Activated CD4-positive, alpha-beta T cell treated with anti-CD3 and anti-CD28 coated beads, Interleukin-2, amount 10 ng/mL, durations not matched to agents 7 days and 5 days (primary cell): Measurements from ENCODE around the gene PRDM12. TPM values are rescaled to one million over a fixed set of nuclear protein-coding genes. Genes with fewer than 3 reads are reported as not detected.

Experiments
- CTCF ChIA-PET: fragments of 350-600 bp; sonication (Branson Sonifier 250); formaldehyde crosslinking; loops from one replicate; lab custom pipeline; 2021; ENCODE audit warnings: antibody characterized with exemption; lab: Charles Lee
- POLR2A ChIA-PET: fragments of 350-600 bp; sonication (Branson Sonifier 250); formaldehyde crosslinking; loops from one replicate; lab custom pipeline; 2021; ENCODE audit warnings: antibody characterized with exemption; lab: Charles Lee
- DNase-seq: peaks from one replicate; pipeline ENCODE4 v3.0.0-alpha.2; 2020
- H3K27ac Mint-ChIP-seq: one replicate; pipeline ENCODE4 v1.8.0; 2021; ENCODE audit warnings: mild to moderate bottlenecking, moderate library complexity, mixed read lengths
- H3K27me3 Mint-ChIP-seq: one replicate; pipeline ENCODE4 v1.8.0; 2021; ENCODE audit warnings: mixed read lengths
- H3K36me3 Mint-ChIP-seq: one replicate; pipeline ENCODE4 v1.8.0; 2021; ENCODE audit warnings: low read depth, mixed read lengths
- H3K4me1 Mint-ChIP-seq: one replicate; pipeline ENCODE4 v1.8.0; 2021; ENCODE audit warnings: mixed read lengths
- H3K4me3 Mint-ChIP-seq: one replicate; pipeline ENCODE4 v1.8.0; 2021; ENCODE audit warnings: mild to moderate bottlenecking, moderate library complexity, mixed read lengths
- H3K9me3 Mint-ChIP-seq: one replicate; pipeline ENCODE4 v1.8.0; 2021; ENCODE audit warnings: mixed read lengths
- total RNA-seq, 2 experiments: library from RNA; stranded (reverse); gene quantifications; one replicate each; pipeline ENCODE4 v1.2.3, GENCODE V29; 2021

Gene PRDM12
- total RNA-seq, 2 experiments from 2014 or later = not detected

GRCh38 chr9:130692321-130692720 is 27.9 kb downstream of the PRDM12 start:
- Mint-ChIP-seq H3K36me3 (peaks cover 27% of the 10 kb centered on the region), H3K4me3 (no peak overlapping the region), H3K4me1 (peaks cover 60% of the 10 kb centered on the region), H3K9me3 (peaks cover 2% of the 10 kb centered on the region), H3K27me3 (peaks cover 3% of the 10 kb centered on the region), H3K27ac (peak overlapping the region; percentile 58)
- POLR2A ChIA-PET = no interaction called here
- no peak for DNase-seq
- CTCF ChIA-PET = interaction anchor here (1.3 to 2.2 kb wide), 3 partner anchors 9 to 14 kb away, joined by 5 to 10 read pairs (median 7); no protein-coding TSS in a partner anchor

GRCh38 chr9:130693101-130693425 is 28.7 kb downstream of the PRDM12 start:
- peaks cover 2% of the 10 kb centered on the region for H3K9me3 Mint-ChIP-seq
- peak overlapping the region; percentile 95 for H3K27ac Mint-ChIP-seq
- H3K27me3 Mint-ChIP-seq = no peaks in the 10 kb centered on the region
- CTCF ChIA-PET = interaction anchor here (1.3 to 2.2 kb wide), 3 partner anchors 8 to 14 kb away, joined by 5 to 10 read pairs (median 7); no protein-coding TSS in a partner anchor
- peaks cover 56% of the 10 kb centered on the region for H3K4me1 Mint-ChIP-seq
- peak overlapping the region; percentile 94 for H3K4me3 Mint-ChIP-seq
- POLR2A ChIA-PET = interaction anchor here (0.6 kb wide), 1 partner anchor 146 kb away, joined by 9 read pairs; no protein-coding TSS in a partner anchor
- no peak for DNase-seq
- H3K36me3 Mint-ChIP-seq = peaks cover 32% of the 10 kb centered on the region

- H3K9me3 Mint-ChIP-seq = peaks cover 2% of the 10 kb centered on the region
- peak; percentile 99 for DNase-seq
- peaks cover 57% of the 10 kb centered on the region for H3K4me1 Mint-ChIP-seq
- peak within 1 kb of the TSS; percentile 95 for H3K27ac Mint-ChIP-seq
- ChIA-PET POLR2A (interaction anchor here (0.6 kb wide), 1 partner anchor 145 kb away, joined by 9 read pairs; no protein-coding TSS in a partner anchor), CTCF (interaction anchor here (1.3 to 2.2 kb wide), 3 partner anchors 7 to 13 kb away, joined by 5 to 10 read pairs (median 7); no protein-coding TSS in a partner anchor)
- no peaks in the 10 kb centered on the region for H3K27me3 Mint-ChIP-seq
- H3K36me3 Mint-ChIP-seq = peaks cover 36% of the 10 kb centered on the region
- H3K4me3 Mint-ChIP-seq = peak within 1 kb of the TSS; percentile 94
Measured at GRCh38 chr9:130693426-130694191, 29.2 kb downstream of the PRDM12 start, which contains the start of gene EXOSC2. Gene EXOSC2 (plus strand): TSS chr9:130693780. CDS start chr9:130693792, 12 bp downstream.

- H3K27ac Mint-ChIP-seq = peak overlapping the region; percentile 95
- ChIA-PET CTCF (interaction anchor here (1.5 kb wide), 1 partner anchor 12 kb away, joined by 7 read pairs; no protein-coding TSS in a partner anchor), POLR2A (no interaction called here)
- H3K4me1 Mint-ChIP-seq = peaks cover 63% of the 10 kb centered on the region
- DNase-seq = peak; percentile 16
- peaks cover 2% of the 10 kb centered on the region for H3K9me3 Mint-ChIP-seq
- H3K27me3 Mint-ChIP-seq = no peaks in the 10 kb centered on the region
- H3K36me3 Mint-ChIP-seq = peaks cover 42% of the 10 kb centered on the region
- peak overlapping the region; percentile 94 for H3K4me3 Mint-ChIP-seq
Measured at GRCh38 chr9:130694205-130694604, 29.8 kb downstream of the PRDM12 start.

- H3K4me1 Mint-ChIP-seq = peaks cover 54% of the 10 kb centered on the region
- POLR2A ChIA-PET = interaction anchor here (0.6 kb wide), 2 partner anchors 13 to 350 kb away, joined by 3 to 9 read pairs; no protein-coding TSS in a partner anchor
- H3K27me3 Mint-ChIP-seq = no peaks in the 10 kb centered on the region
- peaks cover 2% of the 10 kb centered on the region for H3K9me3 Mint-ChIP-seq
- peak overlapping the region; percentile 13 for H3K27ac Mint-ChIP-seq
- no peak for DNase-seq
- H3K36me3 Mint-ChIP-seq = peaks cover 46% of the 10 kb centered on the region
- CTCF ChIA-PET = no interaction called here
- H3K4me3 Mint-ChIP-seq = no peak overlapping the region
Measured at GRCh38 chr9:130696139-130696650, 31.8 kb downstream of the PRDM12 start.

GRCh38 chr9:130696996-130697395 is 32.6 kb downstream of the PRDM12 start:
- ChIA-PET POLR2A (interaction anchor here (0.6 kb wide), 1 partner anchor 350 kb away, joined by 9 read pairs; no protein-coding TSS in a partner anchor), CTCF (no interaction called here)
- H3K36me3 Mint-ChIP-seq = peaks cover 47% of the 10 kb centered on the region
- H3K4me3 Mint-ChIP-seq = no peak overlapping the region
- H3K4me1 Mint-ChIP-seq = peaks cover 54% of the 10 kb centered on the region
- H3K27me3 Mint-ChIP-seq = no peaks in the 10 kb centered on the region
- no peak overlapping the region for H3K27ac Mint-ChIP-seq
- DNase-seq = no peak
- H3K9me3 Mint-ChIP-seq = peaks cover 2% of the 10 kb centered on the region

- CTCF ChIA-PET = interaction anchor here (1.1 kb wide), 1 partner anchor 15 kb away, joined by 3 read pairs; no protein-coding TSS in a partner anchor
- Mint-ChIP-seq H3K4me3 (no peak overlapping the region), H3K27me3 (no peaks in the 10 kb centered on the region), H3K27ac (no peak overlapping the region), H3K4me1 (peaks cover 45% of the 10 kb centered on the region), H3K9me3 (no peaks in the 10 kb centered on the region), H3K36me3 (peaks cover 56% of the 10 kb centered on the region)
- POLR2A ChIA-PET = no interaction called here
- DNase-seq = no peak
Measured at GRCh38 chr9:130698514-130698913, 34.1 kb downstream of the PRDM12 start.

GRCh38 chr9:130699047-130699446 is 34.7 kb downstream of the PRDM12 start:
- Mint-ChIP-seq H3K4me3 (no peak overlapping the region), H3K4me1 (peaks cover 45% of the 10 kb centered on the region), H3K36me3 (peaks cover 62% of the 10 kb centered on the region), H3K27ac (no peak overlapping the region), H3K27me3 (no peaks in the 10 kb centered on the region), H3K9me3 (no peaks in the 10 kb centered on the region)
- DNase-seq = no peak
- ChIA-PET CTCF (interaction anchor here (1.1 to 2.9 kb wide), 3 partner anchors 11 to 348 kb away, joined by 3 to 21 read pairs (median 5); no protein-coding TSS in a partner anchor), POLR2A (no interaction called here)

GRCh38 chr9:130701059-130702022 is 36.9 kb downstream of the PRDM12 start:
- ChIA-PET CTCF (interaction anchor here (0.6 to 2.9 kb wide), 23 partner anchors 8 to 973 kb away, joined by 3 to 21 read pairs (median 3); partner anchors contain the start of gene EXOSC2), POLR2A (interaction anchor here (0.6 kb wide), 1 partner anchor 32 kb away, joined by 6 read pairs; no protein-coding TSS in a partner anchor)
- peaks cover 28% of the 10 kb centered on the region for H3K4me1 Mint-ChIP-seq
- no peaks in the 10 kb centered on the region for H3K9me3 Mint-ChIP-seq
- no peak overlapping the region for H3K27ac Mint-ChIP-seq
- no peak overlapping the region for H3K4me3 Mint-ChIP-seq
- peaks cover 54% of the 10 kb centered on the region for H3K36me3 Mint-ChIP-seq
- peak; percentile 76 for DNase-seq
- H3K27me3 Mint-ChIP-seq = no peaks in the 10 kb centered on the region

GRCh38 chr9:130703501-130703900 is 39.1 kb downstream of the PRDM12 start:
- H3K9me3 Mint-ChIP-seq = no peaks in the 10 kb centered on the region
- H3K27me3 Mint-ChIP-seq = no peaks in the 10 kb centered on the region
- POLR2A ChIA-PET = no interaction called here
- H3K4me3 Mint-ChIP-seq = no peak overlapping the region
- CTCF ChIA-PET = no interaction called here
- no peak overlapping the region for H3K27ac Mint-ChIP-seq
- no peak for DNase-seq
- peaks cover 36% of the 10 kb centered on the region for H3K36me3 Mint-ChIP-seq
- H3K4me1 Mint-ChIP-seq = peaks cover 10% of the 10 kb centered on the region

- H3K4me1 Mint-ChIP-seq = peaks cover 3% of the 10 kb centered on the region
- ChIA-PET POLR2A (interaction anchor here (0.6 kb wide), 1 partner anchor 127 kb away, joined by 3 read pairs; no protein-coding TSS in a partner anchor), CTCF (interaction anchor here (0.6 to 2.2 kb wide), 5 partner anchors 14 to 255 kb away, joined by 3 to 6 read pairs (median 5); partner anchors contain the start of gene EXOSC2)
- H3K9me3 Mint-ChIP-seq = no peaks in the 10 kb centered on the region
- DNase-seq = peak; percentile 84
- no peaks in the 10 kb centered on the region for H3K27me3 Mint-ChIP-seq
- no peak overlapping the region for H3K27ac Mint-ChIP-seq
- peaks cover 20% of the 10 kb centered on the region for H3K36me3 Mint-ChIP-seq
- no peak overlapping the region for H3K4me3 Mint-ChIP-seq
Measured at GRCh38 chr9:130707225-130707976, 43.0 kb downstream of the PRDM12 start.
